HG03097 (cell line): Measurements from ENCODE around the gene ALS2CL.

ENCODE experiments used
- ATAC-seq: cut with Tn5 transposase; IDR thresholded peaks from one replicate; pipeline ENCODE4 v1.9.1; 2021; ENCODE audit not compliant: unreplicated experiment, low FRiP score

ALS2CL gene

GRCh38 chr3:46643701-46644100 is 49.8 kb downstream of the ALS2CL start:
- no peak for ATAC-seq

- no peak for ATAC-seq
Observed at GRCh38 chr3:46642971-46643370, 50.5 kb downstream of the ALS2CL start.

GRCh38 chr3:46640927-46641326 is 52.6 kb downstream of the ALS2CL start:
- no peak for ATAC-seq

- no peak for ATAC-seq
Observed at GRCh38 chr3:46639221-46639620, 54.3 kb downstream of the ALS2CL start.

DNA sequence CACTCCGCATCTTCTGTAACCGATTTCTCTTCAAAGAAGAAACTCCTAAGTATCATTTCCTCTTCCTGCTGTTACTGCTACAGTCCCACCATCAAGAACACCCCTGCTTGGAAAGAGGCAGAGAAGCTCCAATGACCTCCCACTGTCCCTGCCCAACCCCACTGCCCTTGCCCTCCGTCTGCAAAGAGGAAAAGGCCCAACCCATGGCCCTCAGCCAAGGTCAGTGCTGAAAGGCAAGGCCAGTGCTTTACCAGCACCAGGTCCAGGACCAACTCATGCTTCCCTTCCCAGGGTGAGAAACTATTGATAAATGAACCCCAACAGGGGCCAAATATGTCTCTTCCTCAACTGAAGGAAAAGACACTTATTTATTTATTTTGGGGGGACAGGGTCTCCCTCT is 58.6 kb downstream of the ALS2CL start:
- ATAC-seq, result no peak

DNA sequence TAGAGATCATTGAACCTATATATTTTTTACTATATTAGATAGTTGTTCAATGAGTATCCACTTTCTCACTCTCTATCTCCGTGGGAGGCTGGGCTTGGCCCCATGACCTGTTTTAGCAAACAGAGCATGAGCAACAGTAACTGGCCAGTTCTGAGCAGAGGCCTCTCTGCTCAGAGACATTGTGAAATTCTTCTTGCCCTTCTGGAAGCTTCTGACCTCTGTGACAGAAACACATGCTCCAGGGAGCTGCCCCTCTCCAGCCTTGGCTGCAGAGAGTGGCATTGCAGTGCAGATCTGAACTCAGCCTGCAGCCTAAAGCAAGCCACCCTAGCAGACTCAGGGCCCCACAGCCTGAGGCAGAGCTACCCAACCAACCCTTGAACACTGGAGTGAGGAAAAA is 60.7 kb downstream of the ALS2CL start:
- no peak for ATAC-seq

DNA sequence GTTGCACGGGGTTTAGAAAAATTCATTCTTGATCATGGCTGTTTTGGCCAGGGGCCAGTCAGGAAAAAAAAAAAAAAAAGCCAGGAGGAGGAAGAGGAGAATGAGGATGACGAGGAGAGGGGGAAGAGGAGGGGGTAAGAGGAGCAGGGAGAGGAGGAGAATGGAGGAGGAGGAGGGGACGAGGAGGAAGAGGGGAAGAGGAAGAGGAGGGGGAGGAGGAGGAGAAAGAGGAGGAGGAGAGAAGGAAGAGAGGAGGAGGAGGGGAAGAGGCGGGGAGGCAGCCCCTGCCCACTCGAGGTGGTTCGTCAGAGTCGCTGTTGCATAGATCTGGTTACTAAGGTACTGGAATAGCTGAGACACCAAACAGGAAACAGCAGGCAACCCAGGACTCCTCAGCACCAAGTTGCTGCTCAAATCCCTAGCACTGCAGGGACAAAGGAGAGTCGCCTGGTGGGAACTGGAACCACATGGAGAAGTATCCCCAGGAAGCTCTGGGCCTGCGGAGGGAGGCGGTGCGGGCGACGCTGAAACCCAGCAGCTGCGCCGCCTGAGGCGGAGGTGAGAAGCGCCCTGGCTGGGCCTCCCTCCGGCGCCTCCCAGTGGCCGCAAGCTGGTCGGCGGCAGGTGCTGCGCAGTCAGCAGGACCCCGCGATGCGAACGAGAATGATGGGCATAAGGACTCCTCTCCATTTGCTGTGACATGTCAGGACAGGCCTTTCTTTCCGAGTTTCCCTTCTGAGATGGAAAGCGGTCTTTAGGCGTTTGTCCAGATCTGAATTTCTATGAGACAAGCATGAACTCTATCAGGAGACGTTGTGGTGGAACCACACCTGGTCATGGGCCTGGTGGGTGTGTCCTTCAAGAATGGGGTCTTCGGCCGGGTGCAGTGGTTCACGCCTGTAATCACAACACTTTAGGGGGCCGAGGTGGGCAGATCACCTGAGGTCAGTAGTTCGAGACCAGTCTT is 63.6 kb downstream of the ALS2CL start:
- peak; percentile 66 for ATAC-seq

DNA sequence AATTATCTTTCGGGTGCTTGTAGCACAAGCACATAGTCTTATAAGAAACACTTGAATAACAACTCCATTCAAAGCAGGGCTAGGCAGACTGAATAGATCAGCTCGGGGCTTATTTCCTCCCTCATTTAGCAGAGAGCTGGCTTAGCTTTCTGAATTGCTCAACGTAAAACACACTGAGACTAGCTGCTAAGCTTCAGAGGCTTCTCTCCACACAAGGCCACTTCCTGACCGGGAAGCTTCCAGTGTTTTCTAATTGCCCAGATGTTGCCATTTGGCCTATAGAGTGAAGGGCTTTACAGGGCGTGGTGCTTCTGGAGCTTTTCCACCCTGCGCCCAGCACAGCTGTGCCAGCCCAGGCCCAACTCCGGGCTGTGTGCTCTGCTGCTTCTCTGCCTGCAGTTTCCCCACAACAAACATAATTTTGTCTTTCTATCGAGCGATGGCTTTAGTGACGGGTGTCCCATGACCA is 64.5 kb downstream of the ALS2CL start:
- ATAC-seq, result no peak

- no peak for ATAC-seq
Observed at GRCh38 chr3:46627078-46627477, 66.4 kb downstream of the ALS2CL start.

GRCh38 chr3:46626039-46626438 is 67.4 kb downstream of the ALS2CL start:
- ATAC-seq, result no peak

DNA sequence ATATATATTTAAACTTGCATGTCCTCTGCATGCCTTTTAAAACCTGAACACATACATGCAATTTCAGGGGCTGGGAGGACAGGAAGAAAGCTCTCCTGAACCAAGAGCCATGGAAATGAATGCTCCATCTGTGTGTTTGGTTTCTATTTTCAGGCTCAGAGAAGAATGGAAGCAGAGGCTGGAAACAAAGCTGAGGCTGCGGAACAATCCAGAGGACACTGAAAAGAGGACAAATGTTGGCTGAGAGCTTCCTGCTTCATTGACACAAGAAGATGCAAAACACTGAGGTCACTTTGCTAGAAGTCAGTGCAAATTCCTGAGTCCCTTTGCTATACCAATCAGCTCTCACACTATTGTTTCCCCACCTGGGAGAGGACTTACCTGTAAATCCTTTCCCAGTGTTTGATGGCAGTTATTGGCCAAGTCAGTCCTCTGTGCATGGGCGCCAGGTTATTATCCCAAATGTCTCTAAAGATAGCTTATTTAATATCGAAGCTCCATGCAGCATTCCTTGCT is 68.4 kb downstream of the ALS2CL start:
- no peak for ATAC-seq

DNA sequence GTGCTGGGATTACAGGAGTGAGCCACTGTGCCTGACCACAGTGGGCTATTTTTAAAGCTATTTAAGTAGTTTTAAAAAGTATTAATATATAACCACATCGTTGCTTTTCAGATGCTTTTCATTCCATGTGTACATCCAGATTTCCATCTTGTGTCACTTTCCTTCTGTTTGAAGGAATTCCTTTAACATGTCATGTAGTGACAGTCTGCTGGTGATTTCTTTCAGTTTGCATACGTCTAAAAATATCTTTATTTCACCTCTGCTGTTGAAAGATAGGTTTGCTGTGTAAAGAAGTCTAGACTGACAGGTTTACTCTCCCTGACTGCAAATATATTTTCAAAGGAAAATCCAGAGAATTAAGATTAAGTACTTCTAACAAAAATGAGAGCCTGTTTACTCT is 68.9 kb downstream of the ALS2CL start:
- ATAC-seq, result no peak

DNA sequence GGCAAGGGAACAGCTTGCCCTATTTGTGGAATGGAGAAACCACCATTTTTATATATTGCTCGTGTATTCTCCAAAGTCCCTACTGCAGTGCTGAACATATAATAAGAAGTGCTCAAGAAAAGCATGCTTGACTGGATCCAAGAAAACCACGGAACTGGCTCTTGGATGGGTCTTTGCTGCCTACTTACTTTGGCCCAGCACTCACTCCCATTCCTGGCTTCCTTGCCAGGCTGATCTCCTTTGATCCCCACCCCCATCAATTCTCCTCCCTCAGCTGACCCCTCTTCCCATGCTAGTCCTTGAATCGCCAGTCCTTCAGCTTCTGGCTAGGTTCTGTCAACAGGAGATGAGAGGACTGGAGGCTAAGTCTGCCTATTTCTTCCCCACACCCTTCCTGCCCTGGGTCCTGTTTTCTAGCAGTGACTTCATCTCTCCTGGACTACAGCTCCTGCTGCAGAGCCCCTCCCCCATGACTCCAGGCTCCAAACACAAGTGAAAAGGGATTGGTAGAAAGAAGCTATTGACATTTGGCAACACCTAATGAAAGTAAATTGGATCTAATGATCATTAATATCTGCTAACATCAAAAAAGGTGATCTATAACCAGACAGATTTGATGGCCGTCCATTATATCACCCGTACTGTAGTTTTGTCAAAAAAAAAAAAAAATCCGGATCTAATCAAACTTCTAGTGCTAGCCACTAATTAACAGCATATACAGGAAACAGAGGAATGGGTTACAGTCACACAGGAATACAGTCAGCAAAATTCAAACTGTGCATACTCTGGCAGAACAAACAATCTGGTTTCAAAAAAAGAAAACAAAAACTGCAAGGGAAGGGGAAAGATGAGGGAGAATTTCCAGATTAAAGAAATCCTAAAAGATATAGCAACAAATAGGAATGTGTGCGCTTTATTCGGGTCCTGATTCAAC is 73.4 kb downstream of the ALS2CL start:
- no peak for ATAC-seq
